Mucosa of stomach (tissue), 1 donor: Measurements from ENCODE around the gene ARSB.

Source experiments
- H3K27me3 ChIP-seq: one replicate; pipeline ENCODE4 v1.7.0; 2013; ENCODE audit warnings: mild to moderate bottlenecking, low read length; ENCODE audit not compliant: control insufficient read depth, insufficient read depth
- H3K36me3 ChIP-seq: one replicate; pipeline ENCODE4 v1.7.0; 2013; ENCODE audit warnings: low read length; ENCODE audit not compliant: control insufficient read depth, insufficient read depth
- H3K4me1 ChIP-seq: one replicate; pipeline ENCODE4 v1.7.0; 2013; ENCODE audit warnings: mild to moderate bottlenecking, low read length; ENCODE audit not compliant: control insufficient read depth, insufficient read depth
- H3K4me3 ChIP-seq: one replicate; pipeline ENCODE4 v1.7.0; 2013; ENCODE audit warnings: low read length
- H3K9ac ChIP-seq: one replicate; pipeline ENCODE4 v1.7.0; 2013; ENCODE audit warnings: mild to moderate bottlenecking, low read length, moderate library complexity
- H3K9me3 ChIP-seq: one replicate; pipeline ENCODE4 v1.7.0; 2013; ENCODE audit warnings: mild to moderate bottlenecking, low read length, moderate library complexity; ENCODE audit not compliant: control insufficient read depth
- donor health status: Pancreatic carcinoma.

Gene ARSB

GRCh38 chr5:78838753-78839152 is 146.4 kb downstream of the ARSB start:
- Histone ChIP-seq H3K4me1 (no peaks in the 10 kb centered on the region), H3K9ac (no peak overlapping the region), H3K36me3 (no peaks in the 10 kb centered on the region), H3K4me3 (no peak overlapping the region), H3K27me3 (no peaks in the 10 kb centered on the region), H3K9me3 (no peaks in the 10 kb centered on the region)

GRCh38 chr5:78837836-78838235 is 147.3 kb downstream of the ARSB start:
- Histone ChIP-seq H3K36me3 (no peaks in the 10 kb centered on the region), H3K27me3 (no peaks in the 10 kb centered on the region), H3K9me3 (no peaks in the 10 kb centered on the region), H3K9ac (no peak overlapping the region), H3K4me3 (no peak overlapping the region), H3K4me1 (no peaks in the 10 kb centered on the region)

GRCh38 chr5:78835176-78835575 is 149.9 kb downstream of the ARSB start:
- Histone ChIP-seq H3K4me3 (no peak overlapping the region), H3K9ac (no peak overlapping the region), H3K36me3 (no peaks in the 10 kb centered on the region)

GRCh38 chr5:78833284-78833683 is 151.8 kb downstream of the ARSB start:
- no peaks in the 10 kb centered on the region for H3K9me3 ChIP-seq
- H3K4me1 ChIP-seq, result no peaks in the 10 kb centered on the region
- no peak overlapping the region for H3K4me3 ChIP-seq
- H3K27me3 ChIP-seq, result no peaks in the 10 kb centered on the region
- no peaks in the 10 kb centered on the region for H3K36me3 ChIP-seq
- H3K9ac ChIP-seq, result no peak overlapping the region

More at GRCh38 chr5:78835176-78835575, 149.9 kb downstream of the ARSB start:
- H3K4me1 ChIP-seq, result no peaks in the 10 kb centered on the region
- H3K9me3 ChIP-seq, result no peaks in the 10 kb centered on the region
- H3K27me3 ChIP-seq, result no peaks in the 10 kb centered on the region

GRCh38 chr5:78830528-78831046 is 154.5 kb downstream of the ARSB start:
- no peak overlapping the region for H3K9ac ChIP-seq

GRCh38 chr5:78829811-78830527 is 155.1 kb downstream of the ARSB start:
- H3K4me1 ChIP-seq, result peaks cover under 1% of the 10 kb centered on the region
- no peak overlapping the region for H3K9ac ChIP-seq
- no peaks in the 10 kb centered on the region for H3K9me3 ChIP-seq
- no peaks in the 10 kb centered on the region for H3K27me3 ChIP-seq
- no peak overlapping the region for H3K4me3 ChIP-seq
- no peaks in the 10 kb centered on the region for H3K36me3 ChIP-seq

More at GRCh38 chr5:78830528-78831046, 154.5 kb downstream of the ARSB start:
- Histone ChIP-seq H3K9me3 (no peaks in the 10 kb centered on the region), H3K36me3 (no peaks in the 10 kb centered on the region), H3K27me3 (no peaks in the 10 kb centered on the region), H3K4me3 (no peak overlapping the region), H3K4me1 (no peaks in the 10 kb centered on the region)

- peaks cover 8% of the 10 kb centered on the region for H3K4me1 ChIP-seq
- H3K4me3 ChIP-seq, result no peak overlapping the region
Observed at GRCh38 chr5:78827725-78828124, 157.4 kb downstream of the ARSB start.

GRCh38 chr5:78824831-78825281 is 160.3 kb downstream of the ARSB start:
- no peaks in the 10 kb centered on the region for H3K27me3 ChIP-seq
- no peaks in the 10 kb centered on the region for H3K9me3 ChIP-seq
- H3K9ac ChIP-seq, result no peak overlapping the region
- no peaks in the 10 kb centered on the region for H3K36me3 ChIP-seq
- H3K4me3 ChIP-seq, result no peak overlapping the region
- peaks cover 8% of the 10 kb centered on the region for H3K4me1 ChIP-seq

More at GRCh38 chr5:78827725-78828124, 157.4 kb downstream of the ARSB start:
- Histone ChIP-seq H3K9me3 (no peaks in the 10 kb centered on the region), H3K27me3 (no peaks in the 10 kb centered on the region), H3K36me3 (no peaks in the 10 kb centered on the region), H3K9ac (no peak overlapping the region)

GRCh38 chr5:78823196-78823595 is 161.9 kb downstream of the ARSB start:
- Histone ChIP-seq H3K4me1 (peaks cover 8% of the 10 kb centered on the region), H3K36me3 (no peaks in the 10 kb centered on the region), H3K9ac (no peak overlapping the region), H3K9me3 (no peaks in the 10 kb centered on the region), H3K27me3 (no peaks in the 10 kb centered on the region), H3K4me3 (no peak overlapping the region)

- H3K4me1 ChIP-seq, result peaks cover 8% of the 10 kb centered on the region
- H3K27me3 ChIP-seq, result no peaks in the 10 kb centered on the region
- no peaks in the 10 kb centered on the region for H3K36me3 ChIP-seq
- H3K9me3 ChIP-seq, result no peaks in the 10 kb centered on the region
- H3K4me3 ChIP-seq, result no peak overlapping the region
- no peak overlapping the region for H3K9ac ChIP-seq
Observed at GRCh38 chr5:78821536-78822021, 163.5 kb downstream of the ARSB start.

- no peak overlapping the region for H3K4me3 ChIP-seq
- no peaks in the 10 kb centered on the region for H3K9me3 ChIP-seq
- H3K36me3 ChIP-seq, result no peaks in the 10 kb centered on the region
- no peaks in the 10 kb centered on the region for H3K27me3 ChIP-seq
- H3K9ac ChIP-seq, result no peak overlapping the region
- H3K4me1 ChIP-seq, result peaks cover 5% of the 10 kb centered on the region
Observed at GRCh38 chr5:78819707-78820106, 165.4 kb downstream of the ARSB start.

- H3K9me3 ChIP-seq, result no peaks in the 10 kb centered on the region
- no peaks in the 10 kb centered on the region for H3K36me3 ChIP-seq
- H3K4me3 ChIP-seq, result no peak overlapping the region
- no peaks in the 10 kb centered on the region for H3K27me3 ChIP-seq
- H3K9ac ChIP-seq, result no peak overlapping the region
- no peaks in the 10 kb centered on the region for H3K4me1 ChIP-seq
Observed at GRCh38 chr5:78819166-78819565, 165.9 kb downstream of the ARSB start.
